HG03520 (cell line): ENCODE measurements around the gene ALKBH4.
"Not testable (repeated sequence)": the region's sequence is repeated elsewhere in the genome, so short reads cannot be mapped to it uniquely, and the experiment has no call there.

Experiments used
- ATAC-seq: cut with Tn5 transposase; IDR thresholded peaks from one replicate; pipeline ENCODE4 v1.9.1; 2021; ENCODE audit warnings: mild to moderate bottlenecking, moderate library complexity; ENCODE audit not compliant: unreplicated experiment

The ALKBH4 gene, protein sequence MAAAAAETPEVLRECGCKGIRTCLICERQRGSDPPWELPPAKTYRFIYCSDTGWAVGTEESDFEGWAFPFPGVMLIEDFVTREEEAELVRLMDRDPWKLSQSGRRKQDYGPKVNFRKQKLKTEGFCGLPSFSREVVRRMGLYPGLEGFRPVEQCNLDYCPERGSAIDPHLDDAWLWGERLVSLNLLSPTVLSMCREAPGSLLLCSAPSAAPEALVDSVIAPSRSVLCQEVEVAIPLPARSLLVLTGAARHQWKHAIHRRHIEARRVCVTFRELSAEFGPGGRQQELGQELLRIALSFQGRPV

GRCh38 chr7:102464577-102465280 is at the start of gene ALKBH4, which contains the start of gene LRWD1:
ALKBH4 (minus strand) TSS chr7:102464863; CDS start chr7:102464836, 27 bp downstream.
LRWD1 (plus strand) TSS chr7:102464984; CDS start chr7:102465081, 97 bp downstream.
- ATAC-seq: peak; percentile 79

- not testable (repeated sequence) for ATAC-seq
Measured at GRCh38 chr7:102512642-102513221, 48.1 kb upstream of the ALKBH4 start.

DNA sequence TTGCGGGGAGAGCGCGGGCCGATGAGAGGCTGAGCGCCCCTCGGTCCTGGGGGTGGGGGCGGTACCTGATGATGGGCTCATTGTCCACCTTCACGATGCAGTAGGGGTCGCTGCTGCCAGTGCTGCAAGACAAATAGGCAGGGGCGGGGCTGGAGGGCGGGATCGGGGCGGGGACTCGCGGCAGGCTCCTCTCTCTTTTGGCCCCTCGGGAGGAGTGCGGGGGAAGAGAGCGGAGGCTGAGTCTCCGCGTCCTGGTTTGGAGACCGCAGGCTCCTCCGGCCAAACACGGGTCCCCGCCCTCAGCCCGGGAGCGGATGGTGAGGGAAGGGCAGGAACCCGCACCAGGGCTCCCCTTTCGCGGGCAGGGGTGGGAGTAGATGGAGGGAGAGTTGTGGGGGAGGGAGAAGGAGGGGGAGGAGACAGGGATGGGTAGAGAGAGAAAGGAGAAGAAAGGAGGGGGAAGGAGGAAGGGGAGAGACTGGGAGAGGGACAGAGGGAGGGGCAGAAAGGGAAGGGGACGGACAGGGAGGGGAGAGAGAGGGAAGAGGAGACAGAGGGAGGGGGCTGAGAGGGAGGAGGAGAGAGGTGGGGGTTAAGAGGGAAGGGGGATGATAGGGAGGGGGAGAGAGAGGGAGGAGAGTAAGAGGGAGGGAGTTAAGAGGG is 47.3 kb upstream of the ALKBH4 start:
- ATAC-seq: peak; percentile 35

GRCh38 chr7:102510575-102510974 is 45.9 kb upstream of the ALKBH4 start:
- not testable (repeated sequence) for ATAC-seq

DNA sequence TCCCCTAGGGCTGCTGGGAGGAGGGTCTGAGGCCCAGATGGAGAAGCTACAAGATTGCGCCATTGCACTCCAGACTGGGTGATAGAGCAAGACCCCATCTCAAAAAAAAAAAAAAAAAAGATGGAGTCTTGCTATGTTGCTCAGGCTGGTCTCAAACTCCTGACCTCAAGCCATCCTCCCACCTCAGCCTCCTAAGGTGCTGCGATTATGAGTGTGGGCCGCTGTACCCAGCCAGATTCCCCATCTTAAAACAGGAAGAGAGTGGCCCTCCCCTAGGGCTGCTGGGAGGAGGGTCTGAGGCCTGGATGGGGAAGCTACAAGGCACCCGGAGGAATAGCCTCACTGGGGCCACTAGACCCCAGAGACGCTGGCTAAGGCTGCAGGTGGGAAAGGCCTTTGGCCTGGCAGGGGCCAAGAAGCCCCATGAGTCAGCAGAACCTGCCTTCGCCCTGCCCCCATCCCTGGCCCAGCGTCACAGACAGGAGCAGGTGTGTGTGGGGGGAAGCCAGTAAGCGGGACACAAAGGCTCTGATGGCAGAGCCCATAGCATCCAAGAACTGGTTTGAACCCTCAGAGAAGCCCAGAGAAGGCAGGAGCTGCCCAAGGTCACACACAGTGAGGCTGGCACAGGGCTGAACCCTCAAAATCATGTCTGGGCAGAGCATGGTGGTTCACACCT is 42.9 kb upstream of the ALKBH4 start:
- ATAC-seq: not testable (repeated sequence)

- not testable (repeated sequence) for ATAC-seq
Measured at GRCh38 chr7:102505298-102506185, 40.9 kb upstream of the ALKBH4 start.

- ATAC-seq: not testable (repeated sequence)
Measured at GRCh38 chr7:102503141-102503540, 38.5 kb upstream of the ALKBH4 start.

GRCh38 chr7:102498321-102498720 is 33.7 kb upstream of the ALKBH4 start:
- not testable (repeated sequence) for ATAC-seq

GRCh38 chr7:102497308-102497707 is 32.6 kb upstream of the ALKBH4 start:
- not testable (repeated sequence) for ATAC-seq

- ATAC-seq: not testable (repeated sequence)
Measured at GRCh38 chr7:102496861-102497260, 32.2 kb upstream of the ALKBH4 start.

- peak; percentile 70 for ATAC-seq
Measured at GRCh38 chr7:102494473-102495149, 29.9 kb upstream of the ALKBH4 start.

DNA sequence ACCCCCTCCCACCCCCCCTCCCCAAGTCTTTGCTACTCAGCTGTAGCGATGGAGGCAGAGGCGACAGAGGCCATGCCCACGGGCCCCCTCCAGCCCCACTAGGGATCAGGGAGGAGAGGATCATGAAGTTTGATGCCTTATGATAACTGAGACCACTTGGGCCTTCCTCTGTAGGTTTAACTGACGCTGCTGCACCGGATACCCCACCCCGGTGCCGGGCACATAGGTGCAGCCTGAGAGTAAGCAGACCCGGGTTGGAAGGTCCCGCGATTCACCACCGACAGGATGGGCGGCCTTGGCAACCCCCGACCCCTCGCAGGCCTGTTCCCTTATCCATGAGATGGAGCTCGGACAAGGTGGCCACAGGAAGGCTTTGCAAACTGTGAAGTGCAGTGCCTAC is 29.4 kb upstream of the ALKBH4 start:
- ATAC-seq: not testable (repeated sequence)

GRCh38 chr7:102493220-102493935 is 28.7 kb upstream of the ALKBH4 start:
- ATAC-seq: not testable (repeated sequence)

- ATAC-seq: peak; percentile 42
Measured at GRCh38 chr7:102490529-102491075, 25.9 kb upstream of the ALKBH4 start.

DNA sequence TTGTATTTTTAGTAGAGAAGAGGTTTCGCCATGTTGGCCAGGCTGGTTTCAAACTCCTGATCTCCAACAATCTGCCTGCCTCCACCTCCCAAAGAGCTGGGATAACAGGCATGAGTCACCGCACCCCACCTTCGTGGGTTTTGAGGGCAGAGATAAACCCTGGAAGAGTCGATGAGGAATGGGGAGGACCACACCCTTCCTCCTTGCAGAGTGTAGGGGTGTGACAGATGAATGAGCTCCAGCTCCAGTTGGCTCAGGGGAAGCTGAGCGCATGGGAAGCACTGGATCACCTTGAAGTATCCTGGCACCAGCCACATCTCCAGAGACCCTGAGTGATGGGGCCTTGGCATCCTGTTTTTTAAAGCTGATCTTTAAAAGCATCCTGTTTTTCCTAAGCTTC is 19.7 kb upstream of the ALKBH4 start:
- not testable (repeated sequence) for ATAC-seq

DNA sequence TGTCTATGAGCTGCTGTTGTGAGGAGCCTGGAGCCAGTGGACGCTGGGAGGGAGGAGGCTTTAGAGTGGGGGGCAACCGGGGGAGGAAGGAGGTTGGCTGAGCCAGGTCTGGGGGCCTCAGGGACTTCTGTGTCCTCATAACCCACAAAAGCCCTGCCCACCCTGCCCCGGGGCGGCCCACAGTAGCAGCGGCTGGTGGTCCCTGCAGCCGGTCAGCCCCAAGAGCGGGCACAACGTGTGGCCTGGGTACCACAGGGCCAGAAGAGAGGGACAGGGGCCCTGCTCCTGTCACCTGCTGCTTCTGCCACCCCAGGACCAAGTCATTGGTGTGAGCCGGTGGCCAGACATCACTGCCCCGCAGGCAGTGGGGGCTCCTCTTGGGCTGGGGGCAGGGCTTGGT is 17.3 kb upstream of the ALKBH4 start:
- not testable (repeated sequence) for ATAC-seq

DNA sequence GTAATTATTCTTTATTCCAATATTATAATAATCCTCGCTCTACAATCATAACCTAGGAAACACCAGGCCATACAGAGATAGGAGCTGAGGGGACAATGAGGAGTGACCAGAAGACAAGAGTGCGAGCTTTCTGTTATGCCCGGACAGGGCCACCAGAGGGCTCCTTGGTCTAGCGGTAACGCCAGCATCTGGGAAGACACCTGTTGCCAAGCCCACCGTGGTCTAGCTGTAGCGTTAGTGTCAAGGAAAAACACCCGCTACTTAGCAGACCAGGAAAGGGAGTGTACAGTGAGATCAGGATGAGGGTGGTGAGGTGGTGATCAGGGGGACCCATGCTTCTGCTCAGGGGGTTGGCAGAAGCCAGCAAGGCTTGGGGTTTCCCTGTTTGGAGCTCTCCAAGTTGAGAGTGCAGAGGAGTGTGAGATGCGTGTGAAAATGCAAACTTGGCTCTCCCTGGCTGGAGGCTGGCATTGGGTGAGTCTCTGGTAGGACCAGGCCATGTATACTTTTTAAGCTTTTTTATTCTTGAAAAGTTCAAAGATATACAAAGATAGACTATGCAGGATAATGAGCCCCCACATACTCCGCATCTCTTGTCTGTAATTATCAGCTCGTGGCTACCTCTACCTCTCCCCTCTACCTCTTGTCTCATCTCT is 15.4 kb upstream of the ALKBH4 start:
- not testable (repeated sequence) for ATAC-seq

- ATAC-seq: peak; percentile 23
Measured at GRCh38 chr7:102479209-102479584, 14.5 kb upstream of the ALKBH4 start.
